Mucosa of descending colon (tissue), 3 donors: ENCODE results near the gene INPP5F. TPM values are rescaled to one million over a fixed set of nuclear protein-coding genes. Genes with fewer than 3 reads are reported as not detected.

Experiments
- ATAC-seq: fragments of 200-7000 bp; cut with Tn5 transposase; one replicate; pipeline ENCODE4 v1.9.1; 2020; ENCODE audit warnings: mild to moderate bottlenecking, moderate library complexity
- DNase-seq, 3 donors: peaks; one replicate each; pipeline ENCODE4 v3.0.0-alpha.2; 2020
- H3K36me3 ChIP-seq: fragments of 200-600 bp; one replicate; pipeline ENCODE4 v1.8.0; 2021; ENCODE audit warnings: low read depth, mild to moderate bottlenecking
- H3K4me1 ChIP-seq: fragments of 200-600 bp; one replicate; pipeline ENCODE4 v1.8.0; 2021; ENCODE audit warnings: low read depth, mild to moderate bottlenecking
- H3K4me3 ChIP-seq: fragments of 200-600 bp; one replicate; pipeline ENCODE4 v1.8.0; 2021; ENCODE audit warnings: mild to moderate bottlenecking
- H3K9me3 ChIP-seq: fragments of 200-600 bp; one replicate; pipeline ENCODE4 v1.8.0; 2021; ENCODE audit warnings: mild to moderate bottlenecking
- intact Hi-C, 2 donors: fragments of 100-400 bp; cut with DNase I in 1 of 2; cut with micrococcal nuclease in 1 of 2; formaldehyde crosslinking; loops; one replicate each; pipeline versions ENCODE4 v1.11.0 to v1.11.1; 2022; cut with DNase I, micrococcal nuclease
- total RNA-seq, 3 donors: library from RNA; stranded (reverse); fragmentation: NEBNext Ultra II Directional in 2 of 3; extraction: Animal tissue kit (Norgen Biotek cat#: 25700) in 2 of 3; gene quantifications; one replicate each; pipeline versions ENCODE4 v1.2.1 to v1.2.4, GENCODE V29; 2021 to 2023
- TF ChIP-seq, protein P1 (sequence below): fragments of 200-600 bp; IDR thresholded peaks from one replicate; pipeline ENCODE4 v1.8.0; 2022; ENCODE audit warnings: antibody characterized with exemption, mild to moderate bottlenecking
- donor health status: DM: no; HTN: no; CAD: no; lungs with moderate emphysema.
- donor health status: DM: no; HTN: no; CAD: no.
- donor health status: DM: no; HTN: yes; CAD: no.

Gene INPP5F
- total RNA-seq, 3 donors from 2014 or later: 12.5 to 19.9 (median 13.2) TPM

DNA sequence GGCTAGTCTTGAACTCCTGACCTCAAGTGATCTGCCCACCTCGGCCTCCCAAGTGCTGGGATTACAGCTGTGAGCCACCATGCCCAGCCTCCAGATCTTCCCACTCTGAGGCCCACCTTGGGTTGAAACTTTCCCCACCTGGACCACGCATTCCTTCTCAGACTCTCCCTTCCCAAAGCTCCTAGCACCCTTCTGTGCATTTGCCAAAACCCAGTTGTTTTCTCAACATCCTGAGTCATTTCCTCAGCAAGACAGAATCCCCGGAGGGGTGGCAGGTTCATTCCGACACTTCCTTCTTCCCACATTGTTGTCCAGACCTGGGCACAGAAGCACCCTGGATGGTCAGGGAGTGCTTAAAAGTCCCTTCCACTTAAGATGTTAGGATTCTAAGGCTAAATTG, 45.8 kb upstream of the INPP5F start:
- H3K36me3 ChIP-seq: peaks cover 3% of the 10 kb centered on the region
- H3K9me3 ChIP-seq: no peaks in the 10 kb centered on the region
- DNase-seq (no peak), ATAC-seq (no peak)
- intact Hi-C loops: loop anchor here in 1 of 2 donors (10.0 kb wide), 1 partner anchor 175 kb away; no protein-coding TSS in a partner anchor
- H3K4me3 ChIP-seq: no peak overlapping the region
- H3K4me1 ChIP-seq: no peaks in the 10 kb centered on the region
- TF ChIP-seq, protein P1, sequence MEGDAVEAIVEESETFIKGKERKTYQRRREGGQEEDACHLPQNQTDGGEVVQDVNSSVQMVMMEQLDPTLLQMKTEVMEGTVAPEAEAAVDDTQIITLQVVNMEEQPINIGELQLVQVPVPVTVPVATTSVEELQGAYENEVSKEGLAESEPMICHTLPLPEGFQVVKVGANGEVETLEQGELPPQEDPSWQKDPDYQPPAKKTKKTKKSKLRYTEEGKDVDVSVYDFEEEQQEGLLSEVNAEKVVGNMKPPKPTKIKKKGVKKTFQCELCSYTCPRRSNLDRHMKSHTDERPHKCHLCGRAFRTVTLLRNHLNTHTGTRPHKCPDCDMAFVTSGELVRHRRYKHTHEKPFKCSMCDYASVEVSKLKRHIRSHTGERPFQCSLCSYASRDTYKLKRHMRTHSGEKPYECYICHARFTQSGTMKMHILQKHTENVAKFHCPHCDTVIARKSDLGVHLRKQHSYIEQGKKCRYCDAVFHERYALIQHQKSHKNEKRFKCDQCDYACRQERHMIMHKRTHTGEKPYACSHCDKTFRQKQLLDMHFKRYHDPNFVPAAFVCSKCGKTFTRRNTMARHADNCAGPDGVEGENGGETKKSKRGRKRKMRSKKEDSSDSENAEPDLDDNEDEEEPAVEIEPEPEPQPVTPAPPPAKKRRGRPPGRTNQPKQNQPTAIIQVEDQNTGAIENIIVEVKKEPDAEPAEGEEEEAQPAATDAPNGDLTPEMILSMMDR: no peak

DNA sequence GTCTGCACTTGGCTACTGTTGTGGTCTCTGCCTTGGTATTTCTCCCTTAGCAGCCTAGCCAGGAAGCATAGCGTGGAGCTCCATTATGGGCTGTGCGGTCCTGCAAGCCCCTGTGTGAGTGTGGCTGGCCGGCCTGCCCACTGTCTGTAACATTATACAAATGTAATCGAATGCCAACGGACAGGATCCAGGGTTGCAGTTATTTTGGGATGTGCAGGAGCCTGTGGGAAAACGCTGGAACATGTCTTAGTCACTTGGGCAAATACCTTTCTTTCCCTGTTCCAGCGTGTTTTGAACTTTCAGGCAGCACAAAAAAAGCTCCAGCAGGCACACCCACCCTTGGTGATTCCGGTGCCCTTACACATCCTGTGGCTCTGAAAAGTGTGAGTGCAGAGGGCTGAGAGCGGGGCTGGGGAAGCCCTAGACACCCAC, 45.2 kb upstream of the INPP5F start:
- DNase-seq: no peak
- intact Hi-C loops: loop anchor here in 1 of 2 donors (10.0 kb wide), 1 partner anchor 174 kb away; no protein-coding TSS in a partner anchor
- peaks cover 3% of the 10 kb centered on the region for H3K36me3 ChIP-seq
- H3K4me1 ChIP-seq: no peaks in the 10 kb centered on the region
- TF ChIP-seq, protein P1: no peak
- peak; percentile 21 for ATAC-seq
- no peaks in the 10 kb centered on the region for H3K9me3 ChIP-seq
- no peak overlapping the region for H3K4me3 ChIP-seq

DNA sequence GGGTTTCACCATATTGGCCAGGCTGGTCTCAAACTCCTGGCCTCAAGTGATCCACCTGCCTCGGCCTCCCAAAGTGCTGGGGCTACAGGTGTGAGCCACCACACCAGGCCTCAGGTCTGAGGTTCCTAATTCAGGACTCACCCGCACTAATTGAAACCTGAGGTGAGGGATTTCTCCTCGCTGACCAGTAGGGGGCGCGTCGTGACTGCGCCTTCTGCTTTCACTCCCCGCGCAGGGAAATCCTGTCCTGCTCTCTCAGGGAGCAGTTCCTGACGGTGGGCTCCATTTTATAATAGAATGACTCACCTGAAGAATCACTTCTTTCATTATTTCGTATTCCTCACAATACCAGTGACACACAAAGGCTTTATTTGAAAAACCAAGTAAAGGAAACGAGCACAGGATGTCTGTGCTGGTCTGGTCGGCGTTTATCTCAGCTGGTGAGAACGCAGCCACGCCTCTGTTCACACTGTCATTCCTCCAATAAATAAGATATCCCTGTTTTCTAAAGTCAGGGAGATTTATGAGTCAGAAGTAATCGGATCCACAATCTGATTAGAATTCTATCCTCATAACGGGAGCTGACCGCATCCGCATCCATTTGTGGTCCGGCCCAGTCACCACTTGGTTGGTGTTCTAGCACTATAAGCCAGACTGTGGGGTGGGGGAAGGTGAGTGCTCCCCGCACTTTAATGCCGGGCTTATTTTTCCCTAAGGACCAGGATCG, 39.2 kb upstream of the INPP5F start:
- Histone ChIP-seq H3K4me3 (no peak overlapping the region), H3K4me1 (no peaks in the 10 kb centered on the region), H3K9me3 (no peaks in the 10 kb centered on the region), H3K36me3 (no peaks in the 10 kb centered on the region)
- TF ChIP-seq, protein P1: peak; percentile 92
- intact Hi-C loops: loop anchor here in 1 of 2 donors (10.0 kb wide), 1 partner anchor 168 kb away; no protein-coding TSS in a partner anchor
- DNase-seq (peak; percentile 65 to 85 (median 77)), ATAC-seq (peak; percentile 98)

DNA sequence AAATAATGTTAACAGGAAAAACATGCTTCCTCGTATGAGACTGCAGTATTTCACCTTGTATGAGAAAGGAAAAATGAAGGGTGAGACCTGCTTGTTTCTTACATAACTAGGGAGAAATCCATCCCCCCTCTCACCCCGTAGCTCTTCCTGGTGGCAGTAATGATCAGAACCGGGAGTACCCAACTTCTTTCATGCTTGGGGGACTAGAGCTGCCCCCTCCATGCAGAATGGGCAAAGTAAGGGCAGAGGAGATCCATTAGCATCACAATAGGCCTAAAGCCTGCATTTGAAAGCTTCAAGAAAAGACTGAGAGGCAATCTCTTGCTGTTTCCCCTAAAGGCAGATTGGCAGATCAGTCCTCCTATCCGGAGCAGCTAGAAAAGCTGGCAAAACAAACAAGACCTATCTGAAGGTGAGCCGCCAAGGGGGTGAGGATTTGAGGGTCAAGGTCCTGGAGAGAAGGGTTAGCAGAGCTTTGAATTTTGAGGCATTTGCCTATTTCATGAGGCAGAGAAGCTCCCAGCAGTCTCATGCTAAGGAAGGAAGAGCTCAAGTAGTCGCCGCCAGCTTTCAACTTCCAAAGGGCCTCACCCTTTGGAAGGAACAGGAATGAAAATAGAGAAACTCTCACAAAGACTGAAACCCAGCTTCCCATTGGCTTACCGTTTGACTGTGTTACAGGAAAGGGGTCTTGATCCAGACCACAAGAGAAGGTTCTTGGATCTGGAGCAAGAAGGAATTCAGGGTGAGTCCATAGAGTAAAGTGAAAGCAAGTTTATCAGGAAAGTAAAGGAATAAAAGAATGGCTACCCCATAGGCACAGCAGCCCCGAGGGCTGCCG, 38.4 kb upstream of the INPP5F start:
- DNase-seq (no peak), ATAC-seq (no peak)
- Histone ChIP-seq H3K9me3 (no peaks in the 10 kb centered on the region), H3K36me3 (no peaks in the 10 kb centered on the region), H3K4me3 (no peak overlapping the region), H3K4me1 (no peaks in the 10 kb centered on the region)
- intact Hi-C loops: loop anchor here in 1 of 2 donors (10.0 kb wide), 1 partner anchor 167 kb away; no protein-coding TSS in a partner anchor
- TF ChIP-seq, protein P1: no peak

DNA sequence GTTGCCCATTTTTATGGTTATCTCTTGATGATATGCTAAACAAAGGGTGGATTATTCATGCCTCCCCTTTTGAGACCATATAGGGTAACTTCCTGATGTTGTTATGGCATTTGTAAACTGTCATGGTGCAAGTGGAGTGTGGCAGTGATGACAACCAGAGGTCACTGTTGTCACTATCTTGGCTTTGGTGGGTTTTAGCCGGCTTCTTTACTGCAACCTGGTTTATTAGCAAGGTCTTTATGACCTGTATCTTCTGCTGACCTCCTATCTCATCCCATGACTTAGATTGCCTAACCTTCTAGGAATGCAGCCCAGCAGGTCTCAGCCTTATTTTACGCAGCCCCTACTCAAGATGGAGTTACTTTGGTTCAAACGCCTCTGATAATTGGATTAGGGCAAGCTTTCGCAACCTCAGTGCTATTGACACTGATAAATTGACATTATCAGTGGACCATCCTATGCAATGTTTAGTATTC, 37.8 kb upstream of the INPP5F start:
- intact Hi-C loops: loop anchor here in 1 of 2 donors (10.0 kb wide), 1 partner anchor 167 kb away; no protein-coding TSS in a partner anchor
- Histone ChIP-seq H3K4me1 (no peaks in the 10 kb centered on the region), H3K9me3 (no peaks in the 10 kb centered on the region), H3K36me3 (no peaks in the 10 kb centered on the region), H3K4me3 (no peak overlapping the region)
- TF ChIP-seq, protein P1: no peak
- ATAC-seq (no peak), DNase-seq (no peak)
